Activated CD8-positive, alpha-beta memory T cell treated with anti-CD3 and anti-CD28 coated beads for 1 hour (primary cell): Measurements from ENCODE around the gene C9orf72.
"Not testable (repeated sequence)": the region's sequence is repeated elsewhere in the genome, so short reads cannot be mapped to it uniquely, and the experiment has no call there.

Experiments used
- DNase-seq, 2 donors: peaks; one replicate each; pipeline ENCODE4 v3.0.0-alpha.2; 2020; ENCODE audit warnings: low read depth in 1 of 2; ENCODE audit errors: extremely low read depth in 1 of 2

C9orf72 gene

DNA sequence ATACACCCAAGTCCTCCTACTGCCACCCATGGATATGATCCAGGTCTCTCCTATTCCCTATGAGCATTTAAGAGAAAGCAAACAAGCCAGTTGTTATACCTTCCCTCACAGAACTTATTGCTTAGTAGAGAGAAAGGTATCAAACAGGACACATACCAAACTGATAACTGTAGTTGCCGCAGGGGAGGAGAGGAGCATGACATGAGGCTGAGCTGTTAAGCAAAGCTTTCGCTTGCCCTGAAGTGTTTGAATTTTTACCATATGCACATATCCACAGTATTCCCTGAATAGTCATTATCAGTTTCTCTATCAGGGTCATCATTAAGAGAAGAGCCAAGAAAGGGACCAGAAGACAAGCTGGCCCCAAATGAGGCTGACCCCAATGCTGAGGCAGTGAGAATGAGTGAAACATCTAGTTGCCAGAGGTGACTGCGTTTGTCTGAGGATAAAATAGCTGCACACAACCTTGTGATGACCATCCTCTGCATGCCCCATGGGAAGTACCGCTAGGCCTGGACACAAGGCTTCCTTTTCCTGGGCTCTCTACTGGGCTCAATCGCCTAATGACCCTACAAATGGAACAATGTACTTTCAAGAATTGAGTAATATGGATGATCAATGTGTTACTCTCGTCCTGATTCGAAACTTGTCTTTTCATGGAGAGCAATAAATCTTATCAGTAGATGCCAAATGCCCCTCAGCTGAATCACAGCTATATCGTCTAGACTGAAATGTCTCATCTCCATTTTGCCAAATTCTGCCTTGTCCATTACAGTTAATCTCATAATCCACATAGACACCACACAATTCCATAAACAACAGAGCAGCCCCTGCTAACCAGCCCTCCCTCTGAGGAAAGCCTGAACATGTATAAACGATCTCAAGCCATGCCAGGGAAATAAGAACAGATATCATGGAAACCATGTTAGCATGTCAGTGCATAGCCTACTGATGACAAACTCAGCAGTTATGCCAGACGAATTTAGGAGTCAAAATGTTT lies 53.5 kb downstream of the C9orf72 start:
- DNase-seq: no peak

DNA sequence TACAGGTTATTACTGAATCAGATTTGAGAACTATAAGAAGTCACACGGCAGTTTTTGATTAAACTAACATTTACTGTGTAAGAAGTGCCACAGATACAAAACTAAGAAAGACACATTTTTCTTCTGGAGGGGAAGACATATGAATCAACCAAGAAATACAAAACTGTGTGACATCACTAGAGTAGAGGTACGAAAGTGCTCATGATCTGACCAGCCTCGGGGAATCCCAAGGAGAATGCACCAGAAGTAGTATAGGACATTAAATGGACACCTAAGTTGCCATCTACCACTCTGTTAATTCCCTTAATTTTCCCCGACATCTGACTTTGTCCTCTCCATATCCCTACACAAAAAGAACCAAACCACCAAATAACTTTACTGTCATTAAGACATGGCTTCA lies 54.5 kb downstream of the C9orf72 start:
- no peak for DNase-seq

DNA sequence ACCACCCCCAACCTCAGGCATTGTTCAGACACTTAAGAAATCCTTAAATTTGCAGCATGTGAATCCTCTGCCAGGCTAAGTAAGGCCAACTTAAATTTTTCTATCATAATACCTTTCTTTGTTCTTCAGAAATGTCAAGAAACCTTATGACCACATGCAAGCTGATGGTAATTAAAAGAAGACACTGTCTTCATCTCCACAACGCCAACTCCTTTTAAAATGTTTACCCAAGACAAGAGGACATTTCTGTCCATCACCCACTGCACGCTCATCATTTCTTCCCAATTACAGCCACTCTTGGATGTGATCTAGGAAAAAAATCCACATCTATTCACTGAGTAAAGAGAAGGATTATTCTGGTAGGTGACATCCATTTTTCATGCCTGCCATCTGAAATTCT lies 55.3 kb downstream of the C9orf72 start:
- no peak for DNase-seq

DNA sequence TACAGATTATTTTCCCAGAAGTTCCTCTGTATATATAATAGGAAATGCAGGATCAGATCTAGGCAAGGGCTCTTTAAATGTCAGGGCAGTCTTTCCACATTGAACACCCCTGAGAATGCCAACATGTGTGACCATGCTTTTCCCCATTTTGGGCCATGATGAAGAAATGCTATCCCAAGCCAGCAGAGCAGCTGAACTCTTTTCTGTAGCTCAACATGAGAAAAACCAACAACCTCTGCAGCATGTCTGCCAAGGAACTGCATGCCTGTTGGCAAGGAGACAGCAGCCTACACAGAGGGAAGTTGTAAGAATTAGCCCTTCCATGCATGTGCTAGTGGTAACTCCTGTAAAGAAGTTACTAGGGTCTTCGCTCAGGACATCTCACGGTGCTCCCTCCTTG lies 58.7 kb downstream of the C9orf72 start:
- no peak for DNase-seq

DNA sequence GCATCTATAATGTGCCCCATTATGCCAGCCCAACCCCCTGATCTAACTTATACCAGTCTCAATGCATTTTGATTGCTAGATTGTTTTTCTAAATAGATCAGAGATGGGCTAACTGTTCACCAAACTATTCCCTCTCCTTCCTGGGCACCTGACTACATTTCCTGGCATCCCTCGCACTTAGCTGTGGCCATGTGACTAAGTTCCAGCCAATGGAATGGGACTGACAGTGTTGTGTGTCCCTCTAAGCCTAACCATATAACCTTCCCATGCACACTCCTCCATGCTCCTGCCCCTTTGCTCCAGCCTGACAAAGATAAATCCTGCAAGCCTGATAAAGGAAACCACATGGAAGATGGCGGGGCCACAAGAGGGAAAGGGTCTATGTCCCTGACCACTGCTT lies 61.5 kb downstream of the C9orf72 start:
- no peak for DNase-seq

DNA sequence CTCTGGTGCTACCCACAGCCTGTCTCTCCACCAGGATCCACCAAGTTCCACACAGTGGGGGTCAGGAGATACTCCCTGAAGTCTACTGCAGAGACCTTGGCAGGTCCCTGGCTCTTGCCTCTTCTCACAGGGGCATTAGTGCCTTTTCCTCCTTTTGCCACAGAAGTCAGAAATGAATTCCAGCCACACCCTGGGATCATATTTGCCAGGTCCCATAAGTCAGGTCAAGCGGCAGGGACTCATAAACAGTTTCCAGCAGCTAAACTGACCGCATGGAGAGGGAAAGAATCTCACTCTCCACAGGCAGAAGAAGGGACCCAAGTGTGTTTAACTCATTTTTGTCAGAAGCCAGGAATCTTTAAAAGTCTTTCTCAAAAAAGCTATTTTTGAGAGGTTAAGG lies 62.5 kb downstream of the C9orf72 start:
- no peak for DNase-seq

DNA sequence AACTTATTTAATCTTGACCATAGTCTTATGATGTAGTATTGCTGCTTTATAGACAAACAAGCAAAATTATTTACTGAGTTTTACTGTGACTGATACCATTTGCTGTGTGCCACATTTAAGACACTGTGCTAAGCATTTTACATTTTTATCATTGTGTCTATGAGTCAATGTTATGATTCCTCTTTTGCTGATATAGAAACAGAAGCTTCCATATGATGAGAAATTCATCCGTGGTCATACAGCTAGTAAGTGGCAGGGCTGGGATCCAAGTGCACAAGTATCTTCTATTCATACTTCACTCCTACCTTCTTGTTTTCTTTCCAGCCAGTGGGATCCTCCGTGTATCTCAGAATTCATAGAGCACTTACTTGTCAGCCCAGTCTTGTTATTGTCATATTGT lies 66.3 kb downstream of the C9orf72 start:
- DNase-seq: no peak

DNA sequence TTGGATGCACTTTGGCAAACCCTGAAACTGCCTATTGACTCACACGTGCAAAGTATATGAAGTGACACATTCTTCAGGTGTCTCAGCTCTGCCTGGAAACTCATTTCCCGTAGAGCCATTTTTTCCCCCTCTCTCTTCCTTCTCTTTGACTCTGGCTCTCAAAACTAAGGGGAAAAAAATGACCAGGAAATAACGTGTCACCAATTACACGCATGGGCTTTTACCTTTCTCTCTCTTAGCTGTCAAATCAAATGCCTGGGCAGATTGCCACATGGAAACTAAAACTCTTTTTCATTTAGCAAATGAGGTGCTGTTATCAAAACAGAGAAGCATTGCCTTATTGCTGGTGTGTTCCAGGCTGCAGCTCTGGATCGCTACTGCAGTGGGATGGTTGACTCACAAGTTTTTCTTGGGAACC lies 67.5 kb downstream of the C9orf72 start:
- no peak for DNase-seq

DNA sequence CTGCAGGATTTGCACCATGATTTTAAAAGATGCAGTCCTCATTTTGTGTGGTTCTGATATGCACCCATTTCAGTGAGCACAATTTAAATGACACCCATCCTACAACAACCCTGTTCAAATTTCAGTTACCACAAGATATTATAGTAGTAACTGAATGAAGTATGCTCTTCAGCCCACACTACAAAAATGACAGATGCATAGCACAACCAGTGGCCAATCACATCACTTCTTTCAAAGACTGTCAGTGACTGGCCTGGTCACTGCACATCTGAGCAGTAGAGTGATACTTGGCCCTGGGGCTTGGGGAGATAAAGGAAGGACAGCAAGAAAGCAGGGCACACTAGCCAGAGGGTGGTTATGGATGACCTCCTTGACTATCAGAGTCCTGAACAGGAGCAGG lies 69.0 kb downstream of the C9orf72 start:
- no peak for DNase-seq

DNA sequence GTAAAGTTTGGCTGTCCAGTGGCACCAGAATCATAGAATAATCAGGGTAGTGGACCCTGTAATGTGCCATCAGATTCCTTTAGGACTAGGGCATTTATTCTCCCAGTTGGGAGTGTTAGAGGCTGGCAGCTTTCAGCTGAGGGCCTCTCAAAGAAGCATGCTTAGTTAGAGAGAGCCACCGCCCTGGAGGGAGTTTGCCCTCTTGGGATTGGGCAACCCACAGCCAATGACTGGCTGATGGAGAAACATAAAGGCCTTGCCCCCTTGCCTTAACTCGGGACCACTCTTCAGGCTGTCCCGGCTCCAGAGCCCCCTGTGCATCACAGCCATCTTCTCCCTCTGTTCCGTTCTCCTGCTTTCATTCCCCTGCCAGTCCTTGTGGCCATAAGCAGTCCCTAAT lies 69.7 kb downstream of the C9orf72 start:
- DNase-seq: no peak

DNA sequence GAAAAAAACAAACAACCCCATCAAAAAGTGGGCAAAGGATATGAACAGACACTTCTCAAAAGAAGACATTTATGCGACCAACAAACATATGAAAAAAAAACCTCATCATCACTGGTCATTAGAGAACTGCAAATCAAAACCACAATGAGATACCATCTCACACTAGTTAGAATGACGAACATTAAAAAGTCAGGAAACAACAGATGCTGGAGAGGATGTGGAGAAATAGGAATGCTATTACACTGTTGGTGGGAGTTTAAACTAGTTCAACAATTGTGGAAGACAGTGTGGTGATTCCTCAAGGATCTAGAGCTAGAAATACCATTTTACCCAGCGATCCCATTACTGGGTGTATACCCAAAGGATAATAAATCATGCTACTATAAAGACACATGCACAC lies 72.4 kb downstream of the C9orf72 start:
- not testable (repeated sequence) for DNase-seq

DNA sequence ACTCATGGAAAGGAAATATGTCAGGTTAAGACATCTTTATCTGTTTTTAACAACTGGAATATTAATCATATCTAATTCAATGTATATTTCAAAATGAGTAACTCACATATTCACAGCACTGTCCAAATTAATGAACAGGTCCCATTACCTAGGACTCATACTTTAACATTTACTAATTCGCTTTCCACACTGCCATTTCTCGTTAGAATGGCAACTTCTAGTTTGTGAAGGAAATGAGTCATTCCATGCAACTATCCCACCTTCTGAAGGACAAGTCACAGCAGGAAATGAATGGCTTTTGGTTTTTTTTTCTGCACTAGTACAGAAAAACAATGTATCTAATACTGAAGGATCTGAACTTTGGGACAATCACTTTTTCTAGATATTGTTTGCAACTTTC lies 73.8 kb downstream of the C9orf72 start:
- no peak for DNase-seq

DNA sequence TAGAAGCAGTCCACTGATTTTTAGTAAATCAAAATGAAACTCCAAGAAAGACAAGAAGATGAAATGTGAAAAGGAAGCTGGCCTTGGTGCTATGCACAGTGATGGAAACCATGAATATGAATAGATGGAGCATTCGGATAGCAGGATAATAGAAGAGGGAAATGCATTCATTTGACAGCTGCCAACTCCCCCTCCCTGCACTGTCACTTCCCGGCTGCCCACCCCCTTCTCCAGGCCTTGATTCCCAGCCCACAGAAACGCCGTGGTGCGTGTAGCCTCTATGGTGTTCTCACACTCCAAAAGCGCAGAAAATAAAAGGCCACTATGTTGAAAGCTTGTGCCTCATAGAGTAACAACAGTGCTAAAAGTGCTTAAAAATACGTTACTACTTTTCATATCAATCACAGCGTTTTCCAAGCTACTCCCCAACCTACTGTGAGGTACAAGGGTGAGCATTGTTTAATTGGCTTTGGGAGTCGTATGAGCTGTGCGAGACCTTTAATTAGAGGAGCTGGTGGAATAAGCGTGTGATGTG lies 75.3 kb downstream of the C9orf72 start:
- no peak for DNase-seq
